Esophagus muscularis mucosa (tissue), 4 donors: ENCODE measurements around the gene POU3F3.

Experiments
- CTCF ChIP-seq, 3 experiments: fragments of 200-600 bp in 2 of 3; fragments of 450-650 bp in 1 of 3; sonication (generic) in 2 of 3; IDR thresholded peaks; one replicate each; pipeline ENCODE4 v1.5.1; 2017 to 2019; ENCODE audit warnings: antibody characterized with exemption in 3 of 3, mild to moderate bottlenecking in 2 of 3, moderate library complexity in 1 of 3
- EP300 ChIP-seq: sonication (generic); formaldehyde crosslinking; IDR thresholded peaks from one replicate; pipeline ENCODE4 v1.6.1; 2017; ENCODE audit warnings: antibody characterized with exemption
- POLR2A ChIP-seq: fragments of 450-650 bp; IDR thresholded peaks from one replicate; pipeline ENCODE4 v1.6.1; 2017; ENCODE audit warnings: antibody characterized with exemption, moderate library complexity, mild to moderate bottlenecking, low read depth
- POLR2AphosphoS5 ChIP-seq, 2 donors: sonication (generic); formaldehyde crosslinking; IDR thresholded peaks; one replicate each; pipeline ENCODE4 v1.6.1; 2017; ENCODE audit warnings: antibody characterized with exemption in 2 of 2

DNA sequence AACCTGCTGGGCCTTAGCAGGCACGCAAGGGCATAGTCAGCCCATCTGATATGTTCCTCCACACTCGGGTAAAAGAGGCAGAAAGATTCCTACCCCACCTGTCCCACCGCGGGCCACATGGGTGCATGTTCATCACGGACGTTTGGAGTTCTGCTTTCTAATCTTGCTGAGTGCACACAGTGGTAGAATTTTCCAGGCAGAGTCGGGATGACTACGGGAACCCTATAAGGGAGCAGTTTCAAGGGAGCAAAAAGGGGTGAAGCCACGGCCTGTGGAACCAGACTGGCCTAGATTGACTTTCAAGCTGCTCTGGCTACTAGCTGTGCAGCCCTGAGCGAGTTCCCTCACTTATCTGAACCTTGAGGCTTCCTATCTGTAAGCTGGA, 36.8 kb downstream of the POU3F3 start:
- TF ChIP-seq CTCF (IDR thresholded peaks at IDR 0.05) (no peak), POLR2A (no peak), POLR2AphosphoS5 (IDR thresholded peaks at IDR 0.05) (no peak), EP300 (no peak)
